Right renal cortex interstitium (tissue), 3 donors: Measurements from ENCODE around the gene FOXA1. TPM values are rescaled to one million over a fixed set of nuclear protein-coding genes. Genes with fewer than 3 reads are reported as not detected.
A peak's percentile ranks its signal among the peaks of the same experiment; 100 is the strongest.

Experiments
- DNase-seq, 3 donors: peaks; one replicate each; pipeline ENCODE4 v3.0.0-alpha.2; 2013; ENCODE audit warnings: low read depth in 3 of 3, low spot score in 2 of 3
- polyA plus RNA-seq, 3 donors: library from polyadenylated mRNA; unstranded; fragments of 120-200 nt; gene quantifications; one replicate each; pipeline ENCODE4 v1.2.1, GENCODE V29; 2013; ENCODE audit not compliant: insufficient read length in 3 of 3

The FOXA1 gene
- polyA plus RNA-seq, 3 donors, result 0.58 to 3.8 (median 2.8) TPM

DNA sequence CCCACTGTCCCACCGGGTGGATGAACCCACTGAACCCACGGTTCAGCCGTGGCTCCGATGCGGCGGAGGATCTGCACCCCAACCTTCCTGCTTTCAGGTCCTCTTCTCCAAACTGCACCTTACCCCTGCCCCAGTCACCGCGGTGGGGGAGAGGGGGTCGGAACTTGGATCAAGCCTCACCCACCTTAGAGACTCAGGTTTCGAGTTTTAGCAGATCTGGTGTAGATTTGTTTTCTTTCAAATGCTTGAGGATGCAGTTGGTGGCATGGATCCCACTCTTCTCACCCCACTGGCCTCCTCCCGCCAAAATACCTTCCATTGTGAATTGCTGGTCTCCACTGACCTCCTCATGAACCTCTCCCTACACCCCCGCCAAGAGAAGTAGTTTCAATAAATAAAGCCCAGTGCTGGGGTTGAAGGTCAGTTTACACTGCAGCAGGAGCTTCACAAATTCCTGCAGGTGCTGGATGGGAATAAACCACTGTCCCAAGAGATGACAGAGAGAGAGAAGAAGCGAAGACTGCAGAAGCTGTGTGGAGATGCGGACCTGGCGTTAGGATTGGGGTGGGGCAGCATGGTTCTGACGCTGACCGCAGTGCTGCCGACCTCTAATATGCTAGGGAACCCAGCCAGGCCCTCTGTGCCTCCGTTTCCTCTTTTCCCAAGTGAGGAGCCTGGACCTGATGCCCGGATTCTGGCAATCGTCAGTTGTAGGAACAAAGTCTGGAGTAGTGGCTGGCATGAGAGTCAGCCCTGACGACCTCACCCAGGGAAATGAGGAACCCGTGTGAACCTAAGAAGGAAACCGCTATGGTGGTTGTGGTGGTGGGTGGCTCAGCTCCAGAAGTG lies 7.8 kb upstream of the FOXA1 start:
- no peak for DNase-seq

DNA sequence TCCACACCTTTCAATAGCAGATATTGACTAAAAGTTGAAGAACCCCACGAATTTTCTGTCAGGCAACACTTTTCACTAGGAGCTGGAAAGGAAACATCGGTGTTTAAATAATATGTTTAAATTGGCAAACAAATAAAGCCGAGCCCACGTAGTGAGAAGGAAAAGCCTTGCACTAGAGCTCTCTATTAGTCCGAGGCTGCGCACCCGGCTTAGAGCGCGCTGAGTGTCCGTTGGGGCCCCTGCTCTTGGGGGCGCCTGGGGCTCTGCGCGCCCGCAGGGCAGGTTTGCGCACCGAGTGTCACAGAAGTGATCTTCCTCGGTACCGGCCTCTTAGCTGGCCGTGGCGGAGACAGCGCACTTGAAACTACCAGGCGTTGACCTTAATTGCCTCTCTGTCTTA lies 6.8 kb upstream of the FOXA1 start:
- no peak for DNase-seq

GRCh38 chr14:37600880-37601741 lies 6.1 kb upstream of the FOXA1 start:
- no peak for DNase-seq

GRCh38 chr14:37599507-37600368 lies 4.7 kb upstream of the FOXA1 start:
- no peak for DNase-seq

- DNase-seq, result no peak
These were observed 3.9 kb upstream of the FOXA1 start for GRCh38 chr14:37598747-37599506.

GRCh38 chr14:37597914-37598746 lies 3.1 kb upstream of the FOXA1 start:
- no peak for DNase-seq

DNA sequence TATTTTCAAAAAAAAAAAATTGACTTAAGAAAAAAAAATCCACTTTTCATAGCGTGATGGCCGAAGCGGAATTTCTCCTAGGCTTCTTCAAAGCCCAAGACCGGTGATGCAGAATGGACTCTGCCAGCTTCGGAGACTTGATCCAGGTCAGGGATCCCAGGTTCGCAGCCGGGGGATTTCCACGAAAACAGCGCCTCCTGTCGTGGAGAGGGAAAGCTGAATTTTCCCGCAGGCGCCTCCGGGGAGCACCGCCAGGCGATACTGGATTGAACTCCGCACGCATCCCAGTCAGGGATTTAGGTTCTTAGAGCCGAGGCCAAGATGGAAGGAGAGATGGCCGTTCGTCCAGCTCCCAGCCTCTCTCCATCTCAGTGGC lies 2.5 kb upstream of the FOXA1 start:
- DNase-seq, result no peak

GRCh38 chr14:37596790-37597472 lies 1.9 kb upstream of the FOXA1 start:
- no peak for DNase-seq

DNA sequence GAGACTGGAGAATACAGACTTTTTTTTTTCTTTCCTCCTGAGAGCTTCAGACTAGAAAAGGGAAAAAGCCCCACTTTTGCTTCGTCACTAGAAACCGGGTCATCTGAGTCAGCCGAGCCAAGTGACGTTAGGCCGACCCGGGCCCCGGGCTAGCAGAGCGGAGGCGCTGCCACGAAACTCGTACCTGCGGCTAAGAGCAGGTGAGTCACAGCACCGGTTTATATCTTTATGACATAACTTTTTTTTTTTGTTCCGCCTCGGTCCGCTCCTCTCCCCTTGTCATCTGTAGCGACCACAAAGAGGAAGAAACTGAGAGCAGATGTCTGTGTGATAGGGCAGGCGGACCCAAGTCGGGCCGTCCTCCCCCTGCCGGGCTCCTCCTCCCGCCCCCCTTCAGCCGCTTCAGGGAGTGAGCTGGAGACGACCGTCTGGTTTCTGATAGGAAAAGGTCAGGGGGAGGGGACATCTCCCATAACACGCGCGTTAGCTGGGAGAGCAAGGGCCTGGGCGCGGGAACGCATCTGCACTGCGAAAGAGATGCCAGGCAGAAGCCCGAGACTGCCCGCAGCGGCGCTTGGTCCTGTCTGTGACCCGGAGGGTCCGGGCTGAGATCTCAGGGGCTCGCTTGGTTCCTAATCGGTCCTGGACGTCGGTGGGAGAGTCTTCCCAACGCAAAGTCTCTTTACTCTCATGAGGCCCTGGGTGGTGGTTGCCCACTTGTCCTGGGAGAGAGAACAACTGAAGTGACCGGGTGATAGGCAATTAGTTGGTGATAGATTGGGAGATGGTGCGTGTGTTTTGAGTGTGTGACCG lies 966 bp upstream of the FOXA1 start:
- DNase-seq, result no peak

DNA sequence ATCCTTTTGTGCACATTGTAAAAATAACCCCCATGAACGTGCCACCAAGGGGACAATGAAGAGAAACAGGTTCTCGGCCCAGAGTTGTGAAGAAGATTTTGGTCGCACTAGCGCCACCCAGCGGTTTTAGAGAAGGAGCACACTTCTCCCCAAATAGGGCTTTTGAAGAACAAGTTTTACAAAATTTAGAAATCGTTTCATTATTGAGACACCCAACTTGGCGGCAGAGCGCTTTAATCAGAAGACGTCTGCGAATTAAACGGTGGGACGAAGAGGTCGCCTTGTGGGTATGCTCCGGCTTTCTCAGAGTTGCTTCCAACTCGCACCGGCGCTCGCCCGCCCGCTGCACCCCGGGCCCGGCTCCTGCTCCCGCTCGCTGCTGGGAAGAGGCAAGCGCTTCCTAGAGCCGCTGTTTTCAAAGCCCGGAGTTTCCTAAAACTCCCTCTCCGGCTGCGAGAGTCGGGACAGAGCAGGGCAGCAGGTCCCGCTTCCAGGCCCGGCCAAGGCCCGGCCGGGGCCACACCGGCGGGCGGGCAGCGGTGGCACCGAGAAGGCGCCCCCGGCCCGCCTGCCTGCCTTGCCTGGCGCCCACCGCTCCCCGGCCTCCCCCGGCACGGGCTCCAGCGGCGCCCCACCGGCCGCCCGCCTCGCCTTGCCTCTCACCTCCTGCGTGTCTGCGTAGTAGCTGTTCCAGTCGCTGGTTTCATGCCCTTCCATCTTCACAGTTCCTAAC lies 645 bp downstream of the FOXA1 start:
- DNase-seq, result peak in 2 of 3 donors; percentile 67 to 81

DNA sequence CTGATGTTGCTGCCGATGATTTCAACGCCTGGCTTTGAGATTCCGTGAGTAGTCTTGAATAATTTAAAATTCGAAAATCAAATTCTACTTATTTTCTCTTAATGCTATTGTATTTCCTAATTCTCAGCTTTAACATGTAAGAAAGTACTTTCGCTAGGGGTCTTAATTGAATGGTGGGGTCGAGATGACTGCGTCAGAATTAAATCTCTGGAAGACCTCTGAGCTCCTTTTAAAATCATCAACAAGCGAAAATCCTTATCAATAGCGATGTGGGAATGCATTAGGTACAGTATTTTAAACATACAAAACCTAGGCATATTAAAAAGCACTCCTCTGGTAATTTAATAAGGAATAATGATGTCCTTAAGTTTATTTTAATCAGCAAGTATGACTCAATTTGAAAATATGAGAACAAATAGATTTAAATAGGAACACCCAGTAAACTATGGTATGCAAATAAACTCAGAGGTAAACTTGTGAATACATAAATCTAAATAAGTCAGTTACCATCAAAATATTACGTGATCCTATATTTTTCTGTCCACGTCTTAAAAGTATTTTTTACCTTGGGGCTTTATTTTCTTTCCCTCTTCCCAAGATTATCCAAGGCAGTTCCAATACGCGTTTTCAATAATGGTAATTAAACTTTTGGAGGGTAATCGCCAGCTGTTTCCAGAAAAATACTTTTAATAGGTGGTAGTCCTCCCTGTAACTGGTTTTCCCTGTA lies 1.4 kb downstream of the FOXA1 start:
- DNase-seq, result no peak

DNA sequence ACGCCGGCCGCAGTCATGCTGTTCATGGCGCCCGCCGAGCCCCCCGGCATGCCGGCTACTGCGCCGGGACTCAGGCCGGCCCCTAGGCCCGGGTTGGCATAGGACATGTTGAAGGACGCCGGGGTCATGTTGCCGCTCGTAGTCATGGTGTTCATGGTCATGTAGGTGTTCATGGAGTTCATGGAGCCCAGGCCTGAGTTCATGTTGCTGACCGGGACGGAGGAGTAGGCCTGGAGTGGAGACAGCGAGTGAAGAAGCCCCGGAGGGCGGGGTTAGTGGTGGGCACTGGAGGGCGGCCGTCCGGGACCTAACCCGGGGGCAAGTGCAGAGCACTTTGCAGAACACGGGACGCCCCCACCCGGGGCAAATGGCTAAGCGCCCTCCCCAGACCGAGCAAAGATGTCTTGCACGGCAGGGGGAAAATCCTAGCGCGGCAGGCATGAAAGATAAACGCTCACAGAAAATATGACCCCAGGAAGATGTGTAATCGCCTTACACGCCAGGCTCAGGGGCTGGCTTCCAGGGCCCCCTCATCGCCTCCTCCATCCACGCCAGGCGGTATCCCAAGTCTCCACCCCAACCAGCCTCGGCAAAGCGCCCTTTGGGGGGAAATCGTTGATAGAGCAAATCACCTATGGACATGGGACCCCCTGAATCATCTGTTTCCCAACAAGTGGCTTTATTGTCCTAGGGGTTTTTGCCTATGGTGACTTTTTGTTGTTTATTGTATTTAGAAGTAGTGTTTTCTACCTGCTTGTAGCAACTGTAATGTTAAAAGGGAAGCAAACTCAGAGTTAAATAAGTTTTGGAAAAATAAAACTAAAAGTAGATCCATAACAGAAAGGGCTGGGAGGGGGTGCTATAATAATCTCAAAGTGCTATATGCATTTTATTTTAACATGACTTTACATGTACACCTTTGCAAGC lies 2.3 kb downstream of the FOXA1 start:
- no peak for DNase-seq

DNA sequence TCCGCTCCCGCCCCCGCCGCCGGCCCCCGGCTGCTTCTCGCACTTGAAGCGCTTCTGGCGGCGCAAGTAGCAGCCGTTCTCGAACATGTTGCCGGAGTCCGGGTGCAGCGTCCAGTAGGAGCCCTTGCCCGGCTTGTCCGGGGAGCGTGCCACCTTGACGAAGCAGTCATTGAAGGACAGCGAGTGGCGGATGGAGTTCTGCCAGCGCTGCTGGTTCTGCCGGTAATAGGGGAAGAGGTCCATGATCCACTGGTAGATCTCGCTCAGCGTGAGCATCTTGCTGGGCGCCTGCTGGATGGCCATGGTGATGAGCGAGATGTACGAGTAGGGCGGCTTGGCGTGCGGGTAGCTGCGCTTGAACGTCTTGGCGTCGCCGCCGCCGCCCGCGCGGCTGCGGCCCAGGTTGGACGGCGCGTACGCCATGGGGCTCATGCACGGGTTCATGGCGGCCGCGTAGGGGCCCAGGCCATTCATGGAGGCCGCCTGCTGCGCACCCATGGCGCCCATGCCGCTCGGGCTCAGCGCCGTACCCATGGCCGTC lies 3.0 kb downstream of the FOXA1 start:
- no peak for DNase-seq

DNA sequence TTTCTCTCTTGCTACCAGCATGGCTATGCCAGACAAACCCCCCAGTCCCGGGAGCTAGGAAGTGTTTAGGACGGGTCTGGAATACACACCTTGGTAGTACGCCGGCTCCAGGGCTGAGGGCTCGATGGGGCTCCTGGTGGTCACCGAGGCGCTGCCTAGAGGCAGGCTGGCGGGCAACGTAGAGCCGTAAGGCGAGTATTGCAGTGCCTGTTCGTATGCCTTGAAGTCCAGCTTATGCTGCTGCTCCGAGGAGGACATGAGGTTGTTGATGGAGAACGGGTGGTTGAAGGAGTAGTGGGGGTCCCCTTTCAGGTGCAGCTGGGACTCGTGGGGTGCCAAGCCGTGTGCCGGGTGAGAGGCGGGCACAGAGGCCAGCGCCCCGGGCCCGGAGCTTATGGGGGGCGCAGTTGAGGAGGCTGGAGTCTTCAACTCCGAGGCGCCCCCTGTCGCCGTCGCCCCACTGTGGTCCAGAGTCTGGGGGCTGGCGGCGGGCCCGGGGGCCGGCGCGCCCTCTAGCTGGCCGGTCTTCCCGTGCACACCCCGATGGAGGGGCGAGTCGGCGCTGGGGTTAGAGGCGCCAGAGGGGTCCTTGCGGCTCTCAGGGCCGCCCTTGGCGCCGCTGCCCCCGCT lies 3.6 kb downstream of the FOXA1 start:
- no peak for DNase-seq
